CD8-positive, alpha-beta memory T cell (primary cell): ENCODE results near the gene FREY1. TPM values are rescaled to one million over a fixed set of nuclear protein-coding genes. Genes with fewer than 3 reads are reported as not detected.
"Not testable (repeated sequence)": the region's sequence is repeated elsewhere in the genome, so short reads cannot be mapped to it uniquely, and the experiment has no call there.

ENCODE experiments used
- CTCF ChIA-PET: fragments of 350-600 bp; sonication (Branson Sonifier 250); formaldehyde crosslinking; loops from one replicate; lab custom pipeline; 2021; ENCODE audit warnings: antibody characterized with exemption; lab: Charles Lee
- POLR2A ChIA-PET: fragments of 350-600 bp; sonication (Branson Sonifier 250); formaldehyde crosslinking; loops from one replicate; lab custom pipeline; 2021; ENCODE audit warnings: antibody characterized with exemption; lab: Charles Lee
- DNase-seq, 5 donors: peaks; one replicate each; pipeline versions ENCODE4 v3.0.0 to v3.0.0-alpha.2; 2020 to 2022; ENCODE audit warnings: mixed read lengths in 1 of 5
- H3K27ac ChIP-seq: one replicate; pipeline ENCODE4 v1.7.0; 2013; ENCODE audit warnings: low read depth, mild to moderate bottlenecking, low read length, moderate library complexity
- H3K27me3 ChIP-seq: 2 replicates; pipeline ENCODE4 v1.7.0; 2013; ENCODE audit warnings: low read length, mild to moderate bottlenecking; ENCODE audit not compliant: insufficient read depth, poor library complexity, severe bottlenecking
- H3K36me3 ChIP-seq: 2 replicates; pipeline ENCODE4 v1.7.0; 2013; ENCODE audit warnings: mild to moderate bottlenecking, low read length, moderate library complexity; ENCODE audit not compliant: insufficient read depth
- H3K4me1 ChIP-seq: 2 replicates; pipeline ENCODE4 v1.7.0; 2013; ENCODE audit warnings: mild to moderate bottlenecking, low read length, moderate library complexity; ENCODE audit not compliant: insufficient read depth
- H3K4me3 ChIP-seq: 2 replicates; pipeline ENCODE4 v1.7.0; 2013; ENCODE audit warnings: mild to moderate bottlenecking, low read length
- H3K9me3 ChIP-seq: 2 replicates; pipeline ENCODE4 v1.7.0; 2013; ENCODE audit warnings: mild to moderate bottlenecking, low read length
- H3K27ac Mint-ChIP-seq, 8 donors: one replicate each; pipeline ENCODE4 v1.8.0; 2020 to 2021; ENCODE audit warnings: mixed read lengths in 8 of 8, mild to moderate bottlenecking in 6 of 8, inconsistent platforms in 3 of 8, moderate library complexity in 3 of 8
- H3K27me3 Mint-ChIP-seq, 2 donors: one replicate each; pipeline ENCODE4 v1.8.0; 2020 to 2021; ENCODE audit warnings: mixed read lengths in 2 of 2, mild to moderate bottlenecking in 1 of 2, moderate library complexity in 1 of 2
- H3K36me3 Mint-ChIP-seq, 3 donors: one replicate each; pipeline ENCODE4 v1.8.0; 2020 to 2021; ENCODE audit warnings: mixed read lengths in 3 of 3, inconsistent platforms in 1 of 3, mild to moderate bottlenecking in 1 of 3
- H3K4me1 Mint-ChIP-seq, 3 donors: one replicate each; pipeline ENCODE4 v1.8.0; 2020 to 2021; ENCODE audit warnings: mixed read lengths in 3 of 3, inconsistent platforms in 1 of 3, mild to moderate bottlenecking in 1 of 3
- H3K4me3 Mint-ChIP-seq, 7 donors: one replicate each; pipeline ENCODE4 v1.8.0; 2020 to 2021; ENCODE audit warnings: mixed read lengths in 7 of 7, mild to moderate bottlenecking in 6 of 7, moderate library complexity in 4 of 7, inconsistent platforms in 2 of 7
- H3K9me3 Mint-ChIP-seq, 5 donors: one replicate each; pipeline ENCODE4 v1.8.0; 2020 to 2022; ENCODE audit warnings: mixed read lengths in 5 of 5, mild to moderate bottlenecking in 3 of 5, moderate library complexity in 2 of 5, inconsistent platforms in 1 of 5
- polyA plus RNA-seq: library from polyadenylated mRNA; unstranded; fragments of 300-500 nt; fragmentation: Illumina TruSeq; gene quantifications from one replicate; pipeline ENCODE4 v1.2.3, GENCODE V29; 2021
- total RNA-seq, 2 experiments: library from RNA; stranded (reverse); gene quantifications; one replicate each; pipeline ENCODE4 v1.2.3, GENCODE V29; 2021

Gene FREY1
- total and polyA plus RNA-seq, 3 experiments from 2014 or later: 0.43 to 2.0 (median 1.1) TPM

DNA sequence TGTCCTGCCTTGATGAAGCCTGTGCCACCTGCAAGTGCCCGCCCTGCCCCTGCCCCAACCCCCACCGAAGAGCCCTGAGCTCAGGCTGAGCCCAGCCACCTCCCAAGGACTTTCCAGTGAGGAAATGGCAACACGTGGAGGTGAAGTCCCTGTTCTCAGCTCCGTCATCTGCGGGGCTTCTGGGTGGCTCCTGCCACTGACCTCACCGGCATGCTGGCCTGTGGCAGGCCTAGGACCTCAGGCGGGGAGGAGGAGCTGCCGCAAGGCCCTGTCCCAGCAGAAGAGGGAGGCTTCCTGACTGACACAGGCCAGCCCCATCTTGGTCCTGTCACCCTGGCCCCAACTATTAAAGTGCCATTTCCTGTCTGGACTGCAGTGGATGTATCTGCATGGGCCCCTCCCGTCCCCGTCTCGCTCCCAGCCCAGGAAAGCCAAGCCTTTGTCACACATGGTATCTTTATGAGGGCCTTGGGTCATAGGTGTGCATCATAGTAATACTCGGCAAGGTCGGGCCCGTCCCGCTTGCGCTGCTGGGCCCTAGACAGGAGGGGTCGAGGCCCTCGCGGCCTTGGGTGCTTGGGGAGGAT is 882 bp downstream of the FREY1 start:
- no peaks in the 10 kb centered on the region for H3K4me1 ChIP-seq
- Mint-ChIP-seq H3K27ac (peak overlapping the region in 2 of 8 donors; percentile 51 to 84), H3K27me3 (peaks cover 0 to 1% of the 10 kb centered on the region in 2 donors), H3K4me3 (no peak overlapping the region), H3K9me3 (no peaks in the 10 kb centered on the region), H3K36me3 (peaks cover 0 to 23% (median 0%) of the 10 kb centered on the region in 3 donors), H3K4me1 (peaks cover 3 to 20% (median 6%) of the 10 kb centered on the region in 3 donors)
- H3K36me3 ChIP-seq: peaks cover 8% of the 10 kb centered on the region
- H3K27me3 ChIP-seq: no peaks in the 10 kb centered on the region
- CTCF ChIA-PET: no interaction called here
- DNase-seq: no peak
- H3K9me3 ChIP-seq: no peaks in the 10 kb centered on the region
- POLR2A ChIA-PET: no interaction called here
- H3K27ac ChIP-seq: no peak overlapping the region
- no peak overlapping the region for H3K4me3 ChIP-seq

- H3K36me3 Mint-ChIP-seq: peaks cover 0 to 17% (median 0%) of the 10 kb centered on the region in 3 donors
- H3K27ac Mint-ChIP-seq: peak overlapping the region in 1 of 8 donors; percentile 43
- H3K27me3 Mint-ChIP-seq, DNase-seq, H3K27ac ChIP-seq, H3K4me3 Mint-ChIP-seq, H3K36me3 ChIP-seq, H3K4me1 ChIP-seq, H3K27me3 ChIP-seq, H3K4me3 ChIP-seq, H3K9me3 Mint-ChIP-seq, POLR2A ChIA-PET, H3K9me3 ChIP-seq, CTCF ChIA-PET: not testable (repeated sequence)
- peaks cover 3 to 23% (median 7%) of the 10 kb centered on the region in 3 donors for H3K4me1 Mint-ChIP-seq
Measured at GRCh38 chr11:45905576-45905975, 1.5 kb downstream of the FREY1 start.

DNA sequence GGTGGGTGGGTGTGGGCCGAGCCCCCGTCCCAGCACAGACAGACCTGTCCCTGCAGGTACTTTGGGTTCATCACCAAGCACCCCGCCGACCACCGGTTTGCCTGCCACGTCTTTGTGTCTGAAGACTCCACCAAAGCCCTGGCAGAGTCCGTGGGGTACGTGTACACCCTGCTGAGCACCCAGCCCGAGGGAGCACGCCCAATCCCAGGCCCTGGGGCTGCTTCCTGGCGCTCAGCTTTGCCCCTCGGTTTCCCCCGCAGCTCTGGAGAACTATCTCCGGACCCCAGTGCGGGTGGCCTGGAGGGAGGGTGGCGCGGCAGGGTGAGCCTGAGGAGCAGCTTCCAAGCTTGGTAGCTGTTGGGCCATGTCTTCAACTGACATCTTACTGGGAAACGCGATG is 2.0 kb downstream of the FREY1 start:
- no peak overlapping the region for H3K27ac ChIP-seq
- no peaks in the 10 kb centered on the region for H3K9me3 Mint-ChIP-seq
- H3K4me1 Mint-ChIP-seq: peaks cover 3 to 25% (median 8%) of the 10 kb centered on the region in 3 donors
- no peaks in the 10 kb centered on the region for H3K9me3 ChIP-seq
- ChIA-PET CTCF (no interaction called here), POLR2A (interaction anchor here (0.5 kb wide), 1 partner anchor 18 kb away, joined by 7 read pairs; no protein-coding TSS in a partner anchor)
- no peak for DNase-seq
- peaks cover 4 to 7% of the 10 kb centered on the region in 2 donors for H3K27me3 Mint-ChIP-seq
- peaks cover 0 to 12% (median 0%) of the 10 kb centered on the region in 3 donors for H3K36me3 Mint-ChIP-seq
- H3K27me3 ChIP-seq: peaks cover 3% of the 10 kb centered on the region
- H3K27ac Mint-ChIP-seq: peak overlapping the region in 1 of 8 donors; percentile 43
- no peak overlapping the region for H3K4me3 Mint-ChIP-seq
- H3K4me1 ChIP-seq: no peaks in the 10 kb centered on the region
- H3K4me3 ChIP-seq: no peak overlapping the region
- H3K36me3 ChIP-seq: no peaks in the 10 kb centered on the region

DNA sequence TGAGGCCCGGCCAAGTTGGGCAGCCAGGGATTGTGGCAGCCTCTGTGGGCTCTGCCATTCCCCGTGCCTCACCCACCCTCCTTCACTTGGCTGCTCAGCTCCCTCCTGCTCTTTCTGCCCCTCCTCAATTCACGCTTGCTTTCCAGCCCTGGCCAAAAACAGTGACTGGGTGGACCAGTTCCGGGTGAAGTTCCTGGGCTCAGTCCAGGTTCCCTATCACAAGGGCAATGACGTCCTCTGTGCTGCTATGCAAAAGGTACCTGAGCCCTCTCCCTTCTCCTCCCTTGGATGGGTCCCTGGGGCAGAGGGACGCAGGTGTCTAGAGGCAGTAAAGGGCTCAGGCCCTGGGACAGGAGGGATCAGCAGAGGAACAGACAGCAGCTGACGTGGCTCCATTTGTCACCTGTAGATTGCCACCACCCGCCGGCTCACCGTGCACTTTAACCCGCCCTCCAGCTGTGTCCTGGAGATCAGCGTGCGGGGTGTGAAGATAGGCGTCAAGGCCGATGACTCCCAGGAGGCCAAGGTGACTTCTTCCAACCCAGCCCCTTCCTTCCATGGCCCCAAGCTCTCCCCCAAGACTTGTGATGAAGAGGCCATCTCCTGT is 2.7 kb downstream of the FREY1 start:
- H3K9me3 ChIP-seq: no peaks in the 10 kb centered on the region
- ChIA-PET CTCF (no interaction called here), POLR2A (interaction anchor here (0.5 kb wide), 1 partner anchor 19 kb away, joined by 7 read pairs; no protein-coding TSS in a partner anchor)
- peak overlapping the region in 1 of 8 donors; percentile 43 for H3K27ac Mint-ChIP-seq
- peaks cover 5% of the 10 kb centered on the region for H3K27me3 ChIP-seq
- H3K36me3 Mint-ChIP-seq: peaks cover 0 to 5% (median 0%) of the 10 kb centered on the region in 3 donors
- no peak overlapping the region for H3K4me3 ChIP-seq
- no peak overlapping the region for H3K4me3 Mint-ChIP-seq
- H3K27ac ChIP-seq: no peak overlapping the region
- no peaks in the 10 kb centered on the region for H3K9me3 Mint-ChIP-seq
- no peak for DNase-seq
- H3K36me3 ChIP-seq: no peaks in the 10 kb centered on the region
- peaks cover 3 to 27% (median 8%) of the 10 kb centered on the region in 3 donors for H3K4me1 Mint-ChIP-seq
- H3K4me1 ChIP-seq: peaks cover under 1% of the 10 kb centered on the region
- H3K27me3 Mint-ChIP-seq: peaks cover 5 to 7% of the 10 kb centered on the region in 2 donors

DNA sequence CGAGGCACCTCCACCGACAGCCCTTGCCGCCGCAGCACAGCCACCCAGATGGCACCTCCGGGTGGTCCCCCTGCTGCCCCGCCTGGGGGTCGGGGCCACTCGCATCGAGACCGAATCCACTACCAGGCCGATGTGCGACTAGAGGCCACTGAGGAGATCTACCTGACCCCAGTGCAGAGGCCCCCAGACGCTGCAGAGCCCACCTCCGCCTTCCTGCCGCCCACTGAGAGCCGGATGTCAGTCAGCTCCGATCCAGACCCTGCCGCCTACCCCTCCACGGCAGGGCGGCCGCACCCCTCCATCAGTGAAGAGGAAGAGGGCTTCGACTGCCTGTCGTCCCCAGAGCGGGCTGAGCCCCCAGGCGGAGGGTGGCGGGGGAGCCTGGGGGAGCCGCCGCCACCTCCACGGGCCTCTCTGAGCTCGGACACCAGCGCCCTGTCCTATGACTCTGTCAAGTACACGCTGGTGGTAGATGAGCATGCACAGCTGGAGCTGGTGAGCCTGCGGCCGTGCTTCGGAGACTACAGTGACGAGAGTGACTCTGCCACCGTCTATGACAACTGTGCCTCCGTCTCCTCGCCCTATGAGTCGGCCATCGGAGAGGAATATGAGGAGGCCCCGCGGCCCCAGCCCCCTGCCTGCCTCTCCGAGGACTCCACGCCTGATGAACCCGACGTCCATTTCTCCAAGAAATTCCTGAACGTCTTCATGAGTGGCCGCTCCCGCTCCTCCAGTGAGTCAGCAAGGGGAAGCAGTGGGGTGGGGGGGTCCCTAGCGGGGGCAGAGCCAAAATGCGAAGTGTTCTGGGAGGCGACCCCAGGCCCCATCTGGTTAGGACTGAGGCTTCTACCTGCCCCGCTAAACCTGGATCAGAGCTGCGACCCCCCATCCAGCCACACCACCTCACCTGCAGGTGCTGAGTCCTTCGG is 4.4 kb downstream of the FREY1 start:
- peaks cover 9% of the 10 kb centered on the region for H3K4me1 ChIP-seq
- Mint-ChIP-seq H3K27me3 (peaks cover 11 to 20% of the 10 kb centered on the region in 2 donors), H3K9me3 (no peaks in the 10 kb centered on the region), H3K36me3 (no peaks in the 10 kb centered on the region), H3K4me1 (peaks cover 3 to 28% (median 8%) of the 10 kb centered on the region in 3 donors), H3K27ac (no peak overlapping the region), H3K4me3 (peak overlapping the region in 1 of 7 donors; percentile 28)
- CTCF ChIA-PET: no interaction called here
- H3K27me3 ChIP-seq: peaks cover 20% of the 10 kb centered on the region
- H3K4me3 ChIP-seq: no peak overlapping the region
- POLR2A ChIA-PET: no interaction called here
- DNase-seq: no peak
- H3K36me3 ChIP-seq: no peaks in the 10 kb centered on the region
- no peaks in the 10 kb centered on the region for H3K9me3 ChIP-seq
- no peak overlapping the region for H3K27ac ChIP-seq

DNA sequence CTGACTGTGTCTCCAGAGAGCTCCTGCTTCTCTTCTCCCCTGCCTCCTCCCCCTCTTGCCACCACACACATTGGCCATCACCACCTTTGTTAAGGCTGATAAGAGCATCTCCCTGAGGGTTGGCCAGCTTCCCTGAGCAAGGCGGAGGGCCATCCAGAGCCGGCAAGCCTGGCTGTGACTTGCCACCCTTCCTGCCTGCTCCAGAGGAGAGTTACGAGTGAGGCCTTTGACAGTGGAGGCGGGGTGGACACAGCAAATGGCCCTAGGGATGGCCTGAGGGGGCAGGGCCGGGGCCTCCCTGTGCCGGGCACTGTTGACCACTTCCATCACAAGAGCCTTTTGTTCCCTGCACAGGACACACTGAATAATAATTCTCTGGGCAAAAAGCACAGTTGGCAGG is 5.4 kb downstream of the FREY1 start:
- POLR2A ChIA-PET: interaction anchor here (1.2 kb wide), 1 partner anchor 14 kb away, joined by 3 read pairs; no protein-coding TSS in a partner anchor
- Mint-ChIP-seq H3K4me3 (peak overlapping the region in 2 of 7 donors; percentile 20 to 84), H3K36me3 (no peaks in the 10 kb centered on the region), H3K27me3 (peaks cover 11 to 25% of the 10 kb centered on the region in 2 donors), H3K9me3 (no peaks in the 10 kb centered on the region), H3K4me1 (peaks cover 3 to 25% (median 6%) of the 10 kb centered on the region in 3 donors), H3K27ac (peak overlapping the region in 1 of 8 donors; percentile 55)
- Histone ChIP-seq H3K4me1 (peaks cover 9% of the 10 kb centered on the region), H3K27me3 (peaks cover 20% of the 10 kb centered on the region), H3K9me3 (no peaks in the 10 kb centered on the region), H3K36me3 (no peaks in the 10 kb centered on the region), H3K27ac (no peak overlapping the region), H3K4me3 (no peak overlapping the region)
- DNase-seq: no peak
- CTCF ChIA-PET: interaction anchor here (0.8 kb wide), 1 partner anchor 63 kb away, joined by 3 read pairs; no protein-coding TSS in a partner anchor

- H3K36me3 ChIP-seq: no peaks in the 10 kb centered on the region
- Mint-ChIP-seq H3K27me3 (peaks cover 10 to 25% of the 10 kb centered on the region in 2 donors), H3K4me1 (peaks cover 0 to 20% (median 3%) of the 10 kb centered on the region in 3 donors), H3K27ac (no peak overlapping the region), H3K9me3 (no peaks in the 10 kb centered on the region), H3K4me3 (peak overlapping the region; percentile 54 to 87 (median 63)), H3K36me3 (no peaks in the 10 kb centered on the region)
- CTCF ChIA-PET: interaction anchor here (0.8 kb wide), 1 partner anchor 64 kb away, joined by 3 read pairs; no protein-coding TSS in a partner anchor
- DNase-seq: no peak
- peaks cover 9% of the 10 kb centered on the region for H3K4me1 ChIP-seq
- no peak overlapping the region for H3K27ac ChIP-seq
- peaks cover 22% of the 10 kb centered on the region for H3K27me3 ChIP-seq
- H3K4me3 ChIP-seq: no peak overlapping the region
- POLR2A ChIA-PET: interaction anchor here (1.2 kb wide), 1 partner anchor 15 kb away, joined by 3 read pairs; no protein-coding TSS in a partner anchor
- no peaks in the 10 kb centered on the region for H3K9me3 ChIP-seq
Measured at GRCh38 chr11:45900916-45901617, 6.0 kb downstream of the FREY1 start.
